HEK293 (cell line): Measurements from ENCODE around the gene CSTA.

Experiments
- ZBTB44 ChIP-seq: fragments of 450-650 bp; IDR thresholded peaks from 2 replicates; pipeline ENCODE4 v1.5.1; 2018; ENCODE audit warnings: missing biosample characterization, mild to moderate bottlenecking, missing genetic modification characterization
- ZNF302 ChIP-seq: fragments of 450-650 bp; formaldehyde crosslinking; IDR thresholded peaks from 2 replicates; pipeline ENCODE4 v1.5.1; 2016; ENCODE audit warnings: missing biosample characterization, missing genetic modification characterization, low read depth
- ZNF473 ChIP-seq: fragments of 450-650 bp; formaldehyde crosslinking; IDR thresholded peaks from 2 replicates; pipeline ENCODE4 v1.5.1; 2017; ENCODE audit warnings: missing biosample characterization, missing genetic modification characterization
- ZNF513 ChIP-seq: fragments of 450-650 bp; IDR thresholded peaks from 2 replicates; pipeline ENCODE4 v1.5.1; 2018; ENCODE audit warnings: missing biosample characterization, missing genetic modification characterization
- TF ChIP-seq, protein P1 (sequence below): fragments of 450-650 bp; formaldehyde crosslinking; IDR thresholded peaks from 2 replicates; pipeline ENCODE4 v1.5.1; 2016; ENCODE audit warnings: missing biosample characterization, missing genetic modification characterization

- TF ChIP-seq, protein P1, sequence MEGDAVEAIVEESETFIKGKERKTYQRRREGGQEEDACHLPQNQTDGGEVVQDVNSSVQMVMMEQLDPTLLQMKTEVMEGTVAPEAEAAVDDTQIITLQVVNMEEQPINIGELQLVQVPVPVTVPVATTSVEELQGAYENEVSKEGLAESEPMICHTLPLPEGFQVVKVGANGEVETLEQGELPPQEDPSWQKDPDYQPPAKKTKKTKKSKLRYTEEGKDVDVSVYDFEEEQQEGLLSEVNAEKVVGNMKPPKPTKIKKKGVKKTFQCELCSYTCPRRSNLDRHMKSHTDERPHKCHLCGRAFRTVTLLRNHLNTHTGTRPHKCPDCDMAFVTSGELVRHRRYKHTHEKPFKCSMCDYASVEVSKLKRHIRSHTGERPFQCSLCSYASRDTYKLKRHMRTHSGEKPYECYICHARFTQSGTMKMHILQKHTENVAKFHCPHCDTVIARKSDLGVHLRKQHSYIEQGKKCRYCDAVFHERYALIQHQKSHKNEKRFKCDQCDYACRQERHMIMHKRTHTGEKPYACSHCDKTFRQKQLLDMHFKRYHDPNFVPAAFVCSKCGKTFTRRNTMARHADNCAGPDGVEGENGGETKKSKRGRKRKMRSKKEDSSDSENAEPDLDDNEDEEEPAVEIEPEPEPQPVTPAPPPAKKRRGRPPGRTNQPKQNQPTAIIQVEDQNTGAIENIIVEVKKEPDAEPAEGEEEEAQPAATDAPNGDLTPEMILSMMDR (tag by site-specific recombination) = no peak
- TF ChIP-seq ZNF513 (tag by site-specific recombination) (no peak), ZNF473 (tag by site-specific recombination) (no peak), ZNF302 (tag by site-specific recombination) (no peak), ZBTB44 (tag by site-specific recombination) (no peak)
Observed at GRCh38 chr3:122382888-122383666, 58.0 kb downstream of the CSTA start, which contains the start of gene MIX23.
